HL-60/S4 (cell line): ENCODE measurements around the gene COL23A1.

Source experiments
- in situ Hi-C: fragments of 300-500 bp; cut with MboI; formaldehyde crosslinking; loops from 2 replicates; pipeline ENCODE4 v1.14.3; 2022; ENCODE audit warnings: low sequenced_read_pairs

Gene COL23A1

DNA sequence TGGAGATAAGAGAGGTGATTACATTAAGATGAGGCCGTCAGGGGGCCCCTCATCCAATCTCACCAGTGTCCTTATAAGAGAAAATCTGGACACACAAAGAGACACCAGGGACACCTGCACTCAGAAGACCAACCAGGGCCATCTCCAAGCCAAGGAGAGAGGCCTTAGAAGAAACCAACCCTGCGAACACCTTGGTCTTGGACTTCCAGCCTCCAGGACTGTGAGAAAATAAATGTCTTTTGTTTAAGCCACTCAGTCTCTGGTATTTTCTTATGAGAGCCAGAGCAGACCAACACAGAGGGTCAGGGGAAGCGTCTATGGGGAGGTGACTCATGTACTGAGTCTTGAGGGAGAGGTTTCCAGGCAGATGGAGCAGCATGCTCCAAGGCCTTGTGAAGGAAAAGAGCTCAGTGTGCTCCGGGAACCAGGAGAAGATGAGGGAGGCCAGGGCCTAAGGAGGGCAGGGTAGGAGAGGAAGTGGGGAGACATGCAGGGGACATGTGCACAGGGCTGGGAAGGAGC lies 363.0 kb downstream of the COL23A1 start:
- in situ Hi-C loops, result loop anchor here (25.0 kb wide), 1 partner anchor 1260 kb away; no protein-coding TSS in a partner anchor

DNA sequence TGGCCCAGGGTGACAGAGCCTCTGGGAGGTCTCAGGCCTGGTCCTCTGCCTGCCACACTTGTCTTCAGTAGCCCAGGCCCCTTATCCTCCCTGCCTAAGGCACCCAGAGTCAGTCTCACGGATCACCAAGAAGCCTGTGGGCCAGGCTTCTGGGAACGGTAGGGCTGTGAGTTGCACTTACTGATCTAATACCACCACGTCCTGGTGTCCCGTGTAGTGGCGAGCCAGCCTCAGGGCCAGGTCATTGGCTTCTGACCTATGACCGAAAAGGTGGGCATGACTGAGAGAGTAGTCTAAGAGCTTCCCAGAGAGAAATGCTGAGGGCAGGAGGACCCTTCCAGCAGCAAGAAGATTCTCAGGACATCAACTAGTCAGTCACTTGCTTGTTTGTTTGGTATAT lies 365.0 kb downstream of the COL23A1 start:
- in situ Hi-C loops, result loop anchor here (25.0 kb wide), 1 partner anchor 1262 kb away; no protein-coding TSS in a partner anchor

DNA sequence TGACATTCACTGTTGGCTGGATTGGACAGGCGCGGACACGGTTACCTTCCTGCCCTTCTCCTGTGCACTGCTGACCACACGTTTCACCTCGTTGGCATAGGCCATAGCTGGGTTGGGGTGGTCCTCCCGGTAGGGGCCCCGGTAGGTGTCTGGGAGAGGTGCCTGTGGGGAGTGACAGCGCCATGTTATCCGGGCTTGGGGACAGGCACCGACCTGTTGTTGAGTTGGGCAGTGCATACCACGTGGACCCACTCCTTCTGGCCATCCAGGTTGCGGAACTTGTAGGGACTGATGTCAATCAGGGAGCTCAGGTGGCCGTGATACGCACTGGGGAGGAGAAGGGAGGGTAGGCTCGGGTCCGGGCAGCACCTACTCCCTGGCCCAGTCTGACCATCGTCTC lies 365.8 kb downstream of the COL23A1 start:
- in situ Hi-C loops, result no loop called here

DNA sequence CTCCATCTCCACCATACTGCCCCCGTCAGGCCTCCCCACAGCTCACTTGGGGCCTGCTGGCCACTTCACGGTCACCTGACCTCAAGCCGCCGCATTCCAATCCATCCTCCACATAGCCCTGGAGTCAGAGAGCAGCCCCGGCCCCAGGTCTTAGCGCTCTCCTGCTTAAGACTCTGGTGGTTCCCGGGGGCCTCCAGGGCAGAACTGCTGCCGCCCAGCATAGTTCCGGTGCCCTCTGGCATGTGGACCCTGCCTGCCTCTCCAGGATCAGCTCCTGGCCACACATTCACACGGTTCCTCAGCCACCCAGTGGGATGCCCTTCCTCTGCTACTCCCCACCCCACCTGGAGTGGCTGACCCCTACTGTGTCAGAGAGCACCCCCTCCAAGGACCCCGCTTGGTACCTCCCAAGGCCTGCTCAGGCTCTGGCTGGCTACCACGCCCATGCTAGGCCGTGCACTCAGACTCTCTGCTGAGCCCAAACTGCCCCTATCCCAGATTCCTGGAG lies 366.3 kb downstream of the COL23A1 start:
- in situ Hi-C loops, result no loop called here

DNA sequence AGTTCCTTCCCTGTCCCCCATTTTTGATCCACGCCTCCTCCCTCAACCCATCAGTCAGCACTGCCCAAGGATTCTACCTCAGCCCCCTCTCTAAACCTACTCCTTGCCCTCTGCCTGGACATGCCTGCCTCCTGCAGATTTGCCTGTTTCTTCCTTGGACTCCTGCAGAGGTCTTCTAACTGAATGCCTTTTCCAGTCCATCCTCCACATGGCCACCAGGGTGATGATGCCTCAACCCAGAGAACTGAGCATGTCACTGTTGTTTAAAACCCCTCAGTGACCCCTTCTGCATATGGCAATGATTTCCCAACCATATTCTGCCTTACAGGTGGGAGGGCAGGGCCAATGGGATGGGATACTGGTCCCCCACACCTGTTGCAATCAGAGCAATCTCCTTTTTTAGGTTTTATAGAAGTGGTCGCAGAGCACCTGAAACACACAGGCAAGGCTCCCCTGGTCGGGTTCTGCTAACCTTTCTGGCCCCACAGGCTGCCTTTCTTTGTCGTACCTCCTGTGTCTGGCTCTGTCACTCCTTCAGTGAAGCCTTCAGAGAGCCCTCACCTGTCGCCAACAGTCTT lies 366.9 kb downstream of the COL23A1 start:
- in situ Hi-C loops, result no loop called here

DNA sequence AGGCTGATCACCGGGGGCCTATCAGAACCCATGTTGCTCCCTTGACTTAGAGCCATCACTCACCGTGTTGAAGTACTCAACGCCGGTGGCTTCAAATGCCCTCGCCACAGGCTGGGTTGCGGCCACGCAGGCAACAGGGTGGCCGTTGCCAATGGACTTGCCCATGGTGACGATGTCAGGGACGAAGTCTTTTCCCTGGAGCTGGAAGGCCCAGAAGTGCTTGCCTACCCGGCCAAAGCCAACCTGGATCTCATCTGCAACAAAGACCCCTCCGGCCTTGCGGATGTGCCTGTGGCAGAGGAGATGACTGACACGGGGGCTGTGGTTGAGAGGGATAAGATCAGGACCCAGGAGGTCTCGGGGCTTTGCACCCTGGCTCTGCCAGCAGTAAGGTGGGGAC lies 367.9 kb downstream of the COL23A1 start:
- in situ Hi-C loops, result no loop called here

DNA sequence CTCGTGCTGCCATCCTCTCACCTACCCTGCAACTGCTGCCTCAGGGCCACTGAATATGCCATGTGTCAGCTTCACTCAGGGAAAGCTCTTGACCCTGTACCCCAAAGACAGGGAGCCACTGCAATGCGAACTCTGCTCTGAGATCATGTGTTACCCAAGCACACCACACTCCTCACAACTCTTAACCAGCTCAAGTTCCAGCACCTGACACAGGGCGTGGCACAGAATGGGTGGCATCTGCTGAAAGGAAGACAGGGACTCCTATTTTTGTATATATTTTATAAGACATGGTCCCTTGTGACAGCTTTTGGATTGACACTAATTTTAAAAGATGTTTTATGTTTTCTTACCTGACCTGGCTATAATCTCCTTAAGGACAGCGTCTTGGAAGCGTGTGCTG lies 368.3 kb downstream of the COL23A1 start:
- in situ Hi-C loops, result no loop called here

DNA sequence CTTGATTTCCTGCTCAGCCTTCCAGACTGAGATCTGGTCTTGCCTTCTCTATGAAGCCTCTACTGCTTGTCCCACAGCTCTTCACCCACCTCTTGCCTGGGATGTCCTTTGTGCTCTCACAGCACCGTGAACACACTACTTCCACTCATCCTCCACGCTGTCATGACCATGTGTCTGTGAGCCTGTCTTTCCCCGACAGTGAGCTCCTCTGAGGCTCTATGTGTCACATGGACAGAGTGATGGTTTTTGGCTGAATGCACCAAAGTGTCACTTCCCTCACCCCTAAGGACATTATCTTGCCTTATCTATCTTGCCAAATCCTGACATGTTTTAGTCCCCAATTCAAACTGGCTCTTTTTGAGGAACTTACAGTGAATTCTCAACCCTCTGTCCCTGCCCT lies 368.9 kb downstream of the COL23A1 start:
- in situ Hi-C loops, result no loop called here

DNA sequence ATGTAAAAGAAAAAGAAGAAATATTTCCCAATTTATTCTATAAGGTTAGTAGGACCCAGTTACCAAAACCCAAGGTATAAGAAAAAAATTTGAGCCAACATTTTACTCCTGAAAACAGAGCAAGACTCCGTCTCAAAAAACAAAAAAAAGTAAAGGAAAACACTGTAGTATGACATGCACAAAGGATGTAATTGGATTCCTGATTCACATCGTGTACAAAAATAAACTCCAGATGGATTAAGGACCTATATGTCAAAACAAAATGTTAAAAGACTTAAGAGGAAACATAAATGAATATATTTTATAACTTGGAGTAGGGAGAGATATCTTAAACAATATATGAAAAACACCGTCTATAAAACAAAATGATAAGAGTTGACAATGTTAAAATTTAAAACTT lies 371.4 kb downstream of the COL23A1 start:
- in situ Hi-C loops, result no loop called here

DNA sequence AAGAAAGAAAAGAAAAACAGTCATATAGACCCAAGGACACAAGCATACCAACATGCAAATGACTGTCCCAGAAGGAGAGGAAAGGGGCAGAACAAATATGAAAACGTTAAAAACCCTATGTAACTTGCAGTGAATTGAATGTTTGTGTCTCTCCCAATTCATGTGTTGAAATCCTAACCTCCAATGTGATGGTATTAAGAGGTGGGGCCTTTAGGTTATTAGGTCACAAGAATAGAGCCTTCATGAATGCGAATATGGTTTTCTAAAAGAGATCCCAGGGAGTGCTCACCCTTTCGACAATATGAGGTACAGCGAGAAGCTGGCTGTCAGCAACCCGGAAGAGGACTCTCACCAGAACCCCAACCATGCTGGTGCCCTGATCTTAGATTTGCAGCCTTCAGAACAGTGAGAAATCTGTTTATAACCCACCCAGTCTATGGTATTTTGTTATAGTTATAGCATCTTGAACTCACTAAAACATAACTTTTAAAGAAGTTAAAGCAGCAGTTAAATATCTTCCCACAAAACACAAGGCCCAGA lies 371.9 kb downstream of the COL23A1 start:
- in situ Hi-C loops, result no loop called here

DNA sequence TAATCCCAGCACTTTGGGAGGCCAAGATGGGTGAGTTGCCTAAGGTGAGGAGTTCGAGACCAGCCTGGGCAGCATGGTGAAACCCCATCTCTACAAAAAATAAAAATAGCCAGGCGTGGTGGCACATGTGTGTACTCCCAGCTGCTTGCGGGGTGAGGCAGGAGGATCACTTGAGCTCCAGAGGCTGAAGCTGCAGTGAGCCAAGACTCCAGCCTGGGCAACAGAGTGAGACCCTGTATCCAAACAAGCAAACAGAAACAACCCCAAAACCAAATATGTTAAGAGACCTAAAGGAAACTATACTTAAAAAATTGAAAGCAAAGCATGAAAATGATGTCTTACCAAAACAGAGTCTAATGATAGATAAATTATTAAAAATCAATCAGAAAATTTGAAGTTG lies 373.4 kb downstream of the COL23A1 start:
- in situ Hi-C loops, result no loop called here

DNA sequence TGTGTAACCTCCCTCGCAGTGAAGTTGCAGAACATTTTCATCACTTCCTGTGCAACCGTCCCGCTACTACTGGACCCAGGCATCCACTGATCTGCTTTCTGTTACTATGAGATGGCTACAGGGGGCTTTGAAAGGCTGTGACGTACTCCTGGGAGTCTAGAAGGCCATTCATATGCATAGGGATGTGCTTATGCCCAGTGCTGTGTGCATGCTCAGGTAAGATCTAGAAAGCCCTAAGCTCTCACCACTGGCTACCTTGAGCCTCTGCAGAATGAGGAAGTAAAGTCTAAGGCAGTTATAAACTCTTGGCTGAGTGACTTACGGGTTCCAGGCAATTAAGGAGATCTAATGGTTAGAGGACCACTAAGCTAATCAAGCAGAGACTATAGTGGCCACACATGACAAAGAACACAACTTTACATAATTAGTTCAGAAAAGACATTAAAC lies 374.1 kb downstream of the COL23A1 start:
- in situ Hi-C loops, result no loop called here

DNA sequence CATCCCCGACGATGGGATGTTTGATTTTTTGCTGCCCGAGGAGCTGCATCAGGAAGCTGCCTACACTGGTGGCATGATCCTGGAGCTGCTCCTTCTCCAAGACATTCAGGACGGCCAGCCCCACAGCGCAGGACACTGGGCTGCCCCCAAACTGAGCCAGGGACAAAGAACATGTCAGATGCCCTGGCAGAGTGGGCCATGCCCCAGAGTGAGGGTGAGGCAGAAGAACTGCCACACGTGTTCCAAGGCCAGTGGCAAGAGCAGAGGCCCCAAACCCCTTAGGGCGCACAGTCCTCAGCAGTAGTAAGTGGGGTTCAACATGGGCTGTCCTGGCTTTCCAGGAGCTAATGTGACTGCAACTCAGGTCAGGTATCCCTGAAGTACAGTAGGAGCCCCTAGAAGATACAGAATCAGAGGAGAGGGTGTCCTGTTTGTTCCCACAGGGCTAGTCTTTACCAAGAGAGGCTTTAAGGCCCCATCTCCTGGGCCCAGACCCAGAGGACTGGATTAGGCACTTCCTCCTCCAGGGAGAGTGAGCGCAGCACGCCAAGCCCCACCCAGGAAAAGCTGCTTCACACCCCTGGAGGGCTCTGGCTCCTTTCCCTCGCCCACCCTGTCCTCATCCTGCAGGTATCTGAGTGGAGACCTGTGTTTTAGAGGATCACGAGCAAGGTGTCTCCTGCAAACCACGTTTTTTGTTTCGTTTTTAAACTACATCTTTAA lies 374.8 kb downstream of the COL23A1 start:
- in situ Hi-C loops, result no loop called here

DNA sequence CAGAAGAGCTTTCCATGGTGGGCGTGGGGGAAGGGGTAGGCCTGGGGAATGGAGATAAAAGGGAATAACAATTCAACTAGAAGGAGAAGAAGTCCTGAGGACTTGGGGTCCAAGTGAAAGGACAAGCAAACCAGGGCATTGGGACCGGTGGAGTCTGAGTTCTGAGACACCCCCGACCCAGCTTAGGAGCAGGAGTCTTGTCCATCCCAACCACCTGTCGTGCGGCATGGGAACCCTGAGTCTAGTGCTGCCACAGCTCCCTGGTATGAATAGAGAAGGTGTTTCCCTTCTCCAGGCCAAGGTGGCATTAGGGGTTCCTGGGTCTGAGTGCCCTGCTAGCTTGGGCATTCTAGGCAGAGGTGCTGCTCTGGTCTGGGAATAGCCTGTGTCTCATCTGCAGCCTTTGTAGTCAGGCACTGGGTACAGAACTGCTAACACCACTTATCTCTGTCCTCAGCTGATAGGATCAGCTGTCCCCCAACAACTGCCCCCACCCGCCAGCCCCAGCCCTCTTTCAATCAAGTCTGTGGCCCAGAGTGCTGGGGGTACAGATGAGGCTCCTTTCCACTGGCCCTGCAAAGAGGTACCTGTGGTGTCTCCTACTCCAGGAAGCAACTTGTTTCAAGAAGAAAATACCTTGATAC lies 375.9 kb downstream of the COL23A1 start:
- in situ Hi-C loops, result no loop called here

DNA sequence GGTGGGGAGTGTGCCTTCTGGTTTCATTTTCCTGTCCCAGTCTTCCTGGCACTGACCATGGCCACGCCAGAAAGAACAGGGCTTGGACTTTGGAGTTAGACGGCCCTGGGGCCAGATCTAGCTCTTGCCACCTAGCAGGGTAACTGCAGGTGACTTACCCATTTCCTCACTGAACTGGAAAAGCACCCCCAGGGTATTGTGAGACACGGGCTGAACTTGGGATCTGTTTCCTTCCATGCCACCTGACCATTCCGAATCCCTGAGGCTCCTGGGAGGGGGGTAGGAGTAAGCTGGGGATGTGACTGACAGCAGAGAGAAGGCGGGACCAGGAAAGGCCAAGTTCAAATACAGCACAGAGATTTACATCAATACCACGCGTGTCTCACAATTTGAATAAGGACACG lies 376.4 kb downstream of the COL23A1 start:
- in situ Hi-C loops, result no loop called here

DNA sequence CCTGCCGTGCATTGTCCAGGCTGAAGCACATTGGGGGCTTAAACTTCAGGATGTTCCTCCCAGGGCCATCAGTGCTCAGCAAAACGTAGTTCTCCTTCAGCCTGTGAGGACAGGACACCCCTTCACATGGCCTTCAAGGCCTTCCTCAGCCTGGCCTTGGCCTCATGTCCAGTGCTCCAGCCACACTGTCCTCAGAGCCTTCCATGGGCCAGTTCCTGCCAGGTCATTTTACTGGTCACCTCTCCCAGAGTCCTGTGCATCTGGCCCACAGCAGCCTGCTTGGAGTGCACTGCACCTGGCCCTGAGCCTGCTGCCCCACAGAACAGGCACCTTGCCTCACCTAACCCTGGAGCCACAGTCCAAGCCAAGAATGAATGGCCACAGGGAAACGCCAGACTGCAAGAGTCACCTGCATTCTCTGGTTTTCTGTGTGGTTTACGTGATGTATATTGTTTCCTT lies 377.2 kb downstream of the COL23A1 start:
- in situ Hi-C loops, result no loop called here

DNA sequence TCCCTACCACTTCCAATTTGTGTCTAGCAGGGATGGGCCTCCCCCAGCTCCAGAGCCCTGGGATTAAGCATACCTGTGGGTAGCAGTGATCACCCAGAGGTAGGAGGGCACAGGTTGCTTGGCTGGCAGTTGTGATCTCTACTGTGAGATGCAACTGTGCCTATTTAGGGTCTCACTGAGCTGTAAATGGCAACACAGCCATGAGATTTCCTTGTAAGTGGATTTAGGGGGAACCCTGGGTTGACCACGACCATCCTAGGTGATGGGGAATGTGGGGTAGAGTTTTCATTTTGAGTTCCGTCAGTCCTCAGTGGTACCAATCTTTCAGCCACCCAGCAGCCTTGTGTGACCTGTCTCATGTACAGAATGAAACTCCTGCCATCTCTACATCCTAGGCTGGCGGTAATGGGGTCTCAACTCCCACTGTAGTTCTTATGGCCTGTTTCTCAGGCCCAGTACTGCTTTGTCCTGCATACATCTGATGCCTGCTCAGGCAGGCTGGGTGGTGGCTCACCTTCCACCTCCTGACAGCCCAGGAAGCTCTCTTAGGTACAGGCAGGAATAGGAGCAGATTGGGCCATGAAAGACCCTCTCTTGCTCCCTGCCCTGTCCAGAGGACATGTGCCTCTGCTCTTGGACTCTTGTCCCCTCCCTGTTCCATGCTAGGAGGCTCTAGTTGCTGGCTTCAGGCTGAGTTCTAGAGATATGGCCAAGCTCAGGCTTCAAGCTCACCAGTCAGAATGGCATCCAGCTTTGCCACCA lies 377.8 kb downstream of the COL23A1 start:
- in situ Hi-C loops, result no loop called here

DNA sequence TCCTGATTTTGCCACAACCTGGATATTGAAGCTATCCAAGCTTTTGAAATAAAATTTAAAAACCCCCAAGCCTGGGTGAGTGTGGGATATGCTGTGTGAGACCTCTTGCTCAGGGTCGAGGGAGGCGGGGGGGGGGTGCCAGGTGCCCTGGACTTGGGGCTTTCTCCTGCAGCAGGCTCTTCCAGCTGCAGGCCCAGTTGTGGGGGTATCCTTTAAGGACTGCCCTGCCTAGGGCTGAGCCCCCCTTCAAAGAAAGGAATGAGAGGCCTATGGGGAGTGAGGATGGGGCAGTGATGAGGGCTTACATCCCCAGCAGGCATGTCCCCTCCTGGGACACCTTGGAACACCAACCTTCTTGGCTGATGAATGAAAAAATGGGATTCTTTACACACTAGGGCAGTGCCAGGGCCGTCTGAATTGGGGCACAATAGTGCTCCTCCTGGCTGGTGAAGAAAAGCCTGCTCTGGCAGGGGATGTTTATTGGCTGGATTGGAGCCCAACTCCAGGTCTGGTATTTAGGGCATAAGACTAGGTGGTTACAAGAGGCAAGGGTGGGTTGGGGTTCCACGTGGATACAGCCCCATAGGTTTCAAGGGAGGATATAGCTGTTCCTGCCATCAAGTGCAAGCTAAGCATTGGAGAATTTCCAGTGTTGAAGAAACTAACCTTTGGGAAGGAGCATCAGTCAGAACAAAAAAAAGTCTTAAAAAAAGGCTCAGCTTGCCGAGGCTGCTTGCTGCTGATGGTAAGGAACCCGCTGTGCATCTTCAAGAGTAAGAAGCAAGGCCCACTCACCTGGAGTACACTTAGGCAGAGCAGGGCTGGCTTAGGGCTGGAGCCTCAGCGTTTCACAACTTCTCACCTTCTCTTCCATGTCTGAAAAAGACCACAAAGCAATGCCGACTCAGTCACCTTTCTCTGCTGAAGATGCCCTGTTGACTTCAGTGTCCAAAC lies 378.8 kb downstream of the COL23A1 start:
- in situ Hi-C loops, result no loop called here

DNA sequence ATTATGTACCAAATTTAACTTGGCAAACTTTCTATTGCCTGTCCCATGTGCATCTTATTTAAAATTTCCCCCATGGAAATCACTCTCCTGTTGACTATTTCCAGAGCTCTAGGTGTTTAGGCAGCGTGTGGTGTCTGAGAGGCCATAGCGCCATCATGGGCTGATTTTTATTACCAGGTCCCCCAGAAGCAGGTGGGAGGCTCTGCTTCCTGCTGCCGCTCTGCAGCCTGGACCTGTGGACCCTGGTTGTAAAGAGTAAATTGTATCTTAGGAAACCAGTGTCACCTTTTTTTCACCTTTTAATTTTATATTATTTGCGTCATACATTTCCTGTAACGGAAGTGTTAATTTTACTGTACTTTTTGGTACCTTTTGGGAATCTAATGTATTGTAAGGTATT lies 379.5 kb downstream of the COL23A1 start:
- in situ Hi-C loops, result no loop called here
